WTC11 (cell line): Measurements from ENCODE around the gene ZFP36L1. TPM values are rescaled to one million over a fixed set of nuclear protein-coding genes. Genes with fewer than 3 reads are reported as not detected.

Experiments
- FOXK1 ChIP-seq: sonication (generic); formaldehyde crosslinking; IDR thresholded peaks from 2 replicates; pipeline ENCODE4 v1.8.0; 2022; ENCODE audit warnings: mild to moderate bottlenecking, moderate library complexity, missing genetic modification reagents
- FOXP1 ChIP-seq: sonication (generic); formaldehyde crosslinking; IDR thresholded peaks from 2 replicates; pipeline ENCODE4 v1.8.0; 2022; ENCODE audit warnings: missing genetic modification reagents, mild to moderate bottlenecking, moderate library complexity, borderline replicate concordance
- IRF2 ChIP-seq: sonication (generic); formaldehyde crosslinking; IDR thresholded peaks from 2 replicates; pipeline ENCODE4 v1.8.0; 2022; ENCODE audit warnings: low read depth, missing genetic modification reagents, borderline replicate concordance
- NFATC4 ChIP-seq: fragments of 250-450 bp; sonication (Bioruptor Pico); IDR thresholded peaks from 2 replicates; pipeline ENCODE4 v1.9.0; 2021; ENCODE audit warnings: mild to moderate bottlenecking
- NFYB ChIP-seq: sonication (generic); formaldehyde crosslinking; conservative IDR thresholded peaks from 2 replicates; pipeline ENCODE4 v1.8.0; 2022; ENCODE audit warnings: low read depth, missing genetic modification reagents
- NR2C2 ChIP-seq: sonication (generic); formaldehyde crosslinking; IDR thresholded peaks from 2 replicates; pipeline ENCODE4 v1.8.0; 2022; ENCODE audit warnings: mild to moderate bottlenecking, missing genetic modification reagents
- NR3C1 ChIP-seq: sonication (generic); formaldehyde crosslinking; conservative IDR thresholded peaks from 2 replicates; pipeline ENCODE4 v1.8.1; 2023; ENCODE audit warnings: low read depth, mild to moderate bottlenecking, missing genetic modification reagents
- RORB ChIP-seq: fragments of 250-450 bp; sonication (Bioruptor Pico); IDR thresholded peaks from 2 replicates; pipeline ENCODE4 v1.9.0; 2021; ENCODE audit warnings: mild to moderate bottlenecking
- SOX15 ChIP-seq: fragments of 250-450 bp; sonication (Bioruptor Pico); IDR thresholded peaks from 2 replicates; pipeline ENCODE4 v1.9.0; 2021; ENCODE audit warnings: mild to moderate bottlenecking
- TCF7 ChIP-seq: sonication (generic); formaldehyde crosslinking; IDR thresholded peaks from 2 replicates; pipeline ENCODE4 v1.8.0; 2022; ENCODE audit warnings: mild to moderate bottlenecking, low read depth, missing genetic modification reagents, moderate library complexity
- TP53 ChIP-seq: sonication (generic); formaldehyde crosslinking; IDR thresholded peaks from 2 replicates; pipeline ENCODE4 v1.8.1; 2023; ENCODE audit warnings: mild to moderate bottlenecking, missing genetic modification reagents
- ZBTB21 ChIP-seq: sonication (generic); formaldehyde crosslinking; IDR thresholded peaks from 2 replicates; pipeline ENCODE4 v1.8.1; 2023; ENCODE audit warnings: mild to moderate bottlenecking, missing genetic modification reagents, borderline replicate concordance
- ZNF138 ChIP-seq: sonication (generic); formaldehyde crosslinking; conservative IDR thresholded peaks from 2 replicates; pipeline ENCODE4 v1.8.1; 2022; ENCODE audit warnings: mild to moderate bottlenecking, moderate library complexity, missing genetic modification reagents
- ZNF232 ChIP-seq: sonication (generic); formaldehyde crosslinking; IDR thresholded peaks from 2 replicates; pipeline ENCODE4 v1.8.0; 2022; ENCODE audit warnings: mild to moderate bottlenecking, missing genetic modification reagents
- ZNF416 ChIP-seq: fragments of 250-450 bp; sonication (Bioruptor Pico); IDR thresholded peaks from 2 replicates; pipeline ENCODE4 v1.9.0; 2021; ENCODE audit warnings: mild to moderate bottlenecking, inconsistent platforms
- total RNA-seq: library from RNA; stranded (reverse); gene quantifications from 3 replicates; pipeline ENCODE4 v1.2.3, GENCODE V29; 2021
- TF ChIP-seq, protein P1 (sequence below): sonication (generic); formaldehyde crosslinking; IDR thresholded peaks from 2 replicates; pipeline ENCODE4 v1.8.0; 2022; ENCODE audit warnings: missing genetic modification reagents
- TF ChIP-seq, protein P2 (sequence below): sonication (generic); formaldehyde crosslinking; IDR thresholded peaks from 2 replicates; pipeline ENCODE4 v1.8.1; 2023; ENCODE audit warnings: mild to moderate bottlenecking, moderate library complexity, missing genetic modification reagents
- TF ChIP-seq, protein P3 (sequence below): fragments of 250-450 bp; sonication (Bioruptor Pico); IDR thresholded peaks from 2 replicates; pipeline ENCODE4 v1.9.0; 2021; ENCODE audit warnings: mild to moderate bottlenecking
- TF ChIP-seq, protein P4 (sequence below): sonication (generic); formaldehyde crosslinking; IDR thresholded peaks from 2 replicates; pipeline ENCODE4 v1.8.1; 2023; ENCODE audit warnings: mild to moderate bottlenecking, missing genetic modification reagents
- TF ChIP-seq, protein P5 (sequence below): sonication (generic); formaldehyde crosslinking; IDR thresholded peaks from 2 replicates; pipeline ENCODE4 v1.8.1; 2023; ENCODE audit warnings: mild to moderate bottlenecking, missing genetic modification reagents, moderate library complexity
- TF ChIP-seq, protein P6 (sequence below): sonication (generic); formaldehyde crosslinking; IDR thresholded peaks from 2 replicates; pipeline ENCODE4 v1.8.1; 2023; ENCODE audit warnings: mild to moderate bottlenecking, missing genetic modification reagents, moderate library complexity
- TF ChIP-seq, protein P7 (sequence below): fragments of 250-450 bp; sonication (Bioruptor Pico); IDR thresholded peaks from 2 replicates; pipeline ENCODE4 v1.8.0; 2021; ENCODE audit warnings: mild to moderate bottlenecking
- TF ChIP-seq, protein P8 (sequence below): sonication (generic); formaldehyde crosslinking; IDR thresholded peaks from 2 replicates; pipeline ENCODE4 v1.8.1; 2022; ENCODE audit warnings: mild to moderate bottlenecking, missing genetic modification reagents, moderate library complexity, borderline replicate concordance

ZFP36L1 gene
- total RNA-seq, 1 experiment from 2014 or later = 132 TPM

DNA sequence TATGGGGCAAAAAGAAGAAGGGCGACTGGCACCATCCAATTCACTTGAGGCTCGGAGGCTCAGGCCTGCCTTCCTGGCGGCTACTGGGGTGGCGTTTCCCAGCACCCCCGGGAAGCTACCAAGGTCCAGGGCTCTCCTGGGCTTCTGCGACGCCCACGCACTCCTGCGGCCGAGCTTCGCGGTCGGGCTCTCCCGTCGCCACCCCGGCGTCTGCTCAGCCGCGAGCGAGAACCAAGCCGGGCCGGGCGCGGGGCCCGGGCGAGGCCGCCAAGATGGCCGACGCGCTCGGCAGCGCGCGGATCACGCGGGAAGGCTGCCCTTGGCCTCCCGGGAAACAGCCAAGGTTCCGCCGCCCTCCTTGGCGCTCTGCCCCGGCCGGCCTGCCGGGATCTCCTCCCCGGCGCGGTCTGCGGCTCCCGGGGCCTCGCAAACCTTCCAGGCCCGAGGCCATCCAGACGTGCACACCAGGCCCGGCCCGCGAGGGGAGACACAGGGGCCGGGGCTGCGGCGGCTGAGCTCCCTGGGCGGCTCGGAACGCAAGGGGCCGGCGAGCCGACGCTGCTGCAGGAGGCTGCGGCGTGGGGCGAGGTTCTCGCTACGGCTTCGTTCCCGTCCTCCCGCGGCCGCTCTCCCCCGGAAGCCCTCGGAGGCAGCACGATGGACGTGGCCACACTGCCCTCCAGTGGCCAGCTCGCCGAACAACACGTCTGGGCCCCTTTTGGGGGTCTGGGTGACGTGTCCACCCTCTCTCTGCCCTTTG is 23.5 kb upstream of the ZFP36L1 start (continued):
- TF ChIP-seq, protein P1, sequence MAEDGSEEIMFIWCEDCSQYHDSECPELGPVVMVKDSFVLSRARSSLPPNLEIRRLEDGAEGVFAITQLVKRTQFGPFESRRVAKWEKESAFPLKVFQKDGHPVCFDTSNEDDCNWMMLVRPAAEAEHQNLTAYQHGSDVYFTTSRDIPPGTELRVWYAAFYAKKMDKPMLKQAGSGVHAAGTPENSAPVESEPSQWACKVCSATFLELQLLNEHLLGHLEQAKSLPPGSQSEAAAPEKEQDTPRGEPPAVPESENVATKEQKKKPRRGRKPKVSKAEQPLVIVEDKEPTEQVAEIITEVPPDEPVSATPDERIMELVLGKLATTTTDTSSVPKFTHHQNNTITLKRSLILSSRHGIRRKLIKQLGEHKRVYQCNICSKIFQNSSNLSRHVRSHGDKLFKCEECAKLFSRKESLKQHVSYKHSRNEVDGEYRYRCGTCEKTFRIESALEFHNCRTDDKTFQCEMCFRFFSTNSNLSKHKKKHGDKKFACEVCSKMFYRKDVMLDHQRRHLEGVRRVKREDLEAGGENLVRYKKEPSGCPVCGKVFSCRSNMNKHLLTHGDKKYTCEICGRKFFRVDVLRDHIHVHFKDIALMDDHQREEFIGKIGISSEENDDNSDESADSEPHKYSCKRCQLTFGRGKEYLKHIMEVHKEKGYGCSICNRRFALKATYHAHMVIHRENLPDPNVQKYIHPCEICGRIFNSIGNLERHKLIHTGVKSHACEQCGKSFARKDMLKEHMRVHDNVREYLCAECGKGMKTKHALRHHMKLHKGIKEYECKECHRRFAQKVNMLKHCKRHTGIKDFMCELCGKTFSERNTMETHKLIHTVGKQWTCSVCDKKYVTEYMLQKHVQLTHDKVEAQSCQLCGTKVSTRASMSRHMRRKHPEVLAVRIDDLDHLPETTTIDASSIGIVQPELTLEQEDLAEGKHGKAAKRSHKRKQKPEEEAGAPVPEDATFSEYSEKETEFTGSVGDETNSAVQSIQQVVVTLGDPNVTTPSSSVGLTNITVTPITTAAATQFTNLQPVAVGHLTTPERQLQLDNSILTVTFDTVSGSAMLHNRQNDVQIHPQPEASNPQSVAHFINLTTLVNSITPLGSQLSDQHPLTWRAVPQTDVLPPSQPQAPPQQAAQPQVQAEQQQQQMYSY (CRISPR knock-in tag) = no peak
- TF ChIP-seq ZNF138 (CRISPR knock-in tag) (peak; percentile 89), NFYB (no peak), FOXK1 (CRISPR knock-in tag) (peak; percentile 70; the same call in 1 of the 2 replicates), FOXP1 (peak; percentile 93), NR3C1 (CRISPR knock-in tag) (peak; percentile 92), ZBTB21 (CRISPR knock-in tag) (peak; percentile 87), IRF2 (no peak), NR2C2 (CRISPR knock-in tag) (peak; percentile 76; the same call in 1 of the 2 replicates), TP53 (CRISPR knock-in tag) (peak; percentile 93), RORB (CRISPR knock-in tag) (no peak), SOX15 (CRISPR knock-in tag) (no peak), ZNF416 (CRISPR knock-in tag) (no peak), TCF7 (no peak; the same call in 1 of the 2 replicates), ZNF232 (CRISPR knock-in tag) (peak; percentile 76; the same call in 1 of the 2 replicates), NFATC4 (CRISPR knock-in tag) (no peak)
- TF ChIP-seq, protein P2, sequence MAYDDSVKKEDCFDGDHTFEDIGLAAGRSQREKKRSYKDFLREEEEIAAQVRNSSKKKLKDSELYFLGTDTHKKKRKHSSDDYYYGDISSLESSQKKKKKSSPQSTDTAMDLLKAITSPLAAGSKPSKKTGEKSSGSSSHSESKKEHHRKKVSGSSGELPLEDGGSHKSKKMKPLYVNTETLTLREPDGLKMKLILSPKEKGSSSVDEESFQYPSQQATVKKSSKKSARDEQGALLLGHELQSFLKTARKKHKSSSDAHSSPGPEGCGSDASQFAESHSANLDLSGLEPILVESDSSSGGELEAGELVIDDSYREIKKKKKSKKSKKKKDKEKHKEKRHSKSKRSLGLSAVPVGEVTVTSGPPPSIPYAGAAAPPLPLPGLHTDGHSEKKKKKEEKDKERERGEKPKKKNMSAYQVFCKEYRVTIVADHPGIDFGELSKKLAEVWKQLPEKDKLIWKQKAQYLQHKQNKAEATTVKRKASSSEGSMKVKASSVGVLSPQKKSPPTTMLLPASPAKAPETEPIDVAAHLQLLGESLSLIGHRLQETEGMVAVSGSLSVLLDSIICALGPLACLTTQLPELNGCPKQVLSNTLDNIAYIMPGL (CRISPR knock-in tag) = peak; percentile 97
- TF ChIP-seq, protein P3, sequence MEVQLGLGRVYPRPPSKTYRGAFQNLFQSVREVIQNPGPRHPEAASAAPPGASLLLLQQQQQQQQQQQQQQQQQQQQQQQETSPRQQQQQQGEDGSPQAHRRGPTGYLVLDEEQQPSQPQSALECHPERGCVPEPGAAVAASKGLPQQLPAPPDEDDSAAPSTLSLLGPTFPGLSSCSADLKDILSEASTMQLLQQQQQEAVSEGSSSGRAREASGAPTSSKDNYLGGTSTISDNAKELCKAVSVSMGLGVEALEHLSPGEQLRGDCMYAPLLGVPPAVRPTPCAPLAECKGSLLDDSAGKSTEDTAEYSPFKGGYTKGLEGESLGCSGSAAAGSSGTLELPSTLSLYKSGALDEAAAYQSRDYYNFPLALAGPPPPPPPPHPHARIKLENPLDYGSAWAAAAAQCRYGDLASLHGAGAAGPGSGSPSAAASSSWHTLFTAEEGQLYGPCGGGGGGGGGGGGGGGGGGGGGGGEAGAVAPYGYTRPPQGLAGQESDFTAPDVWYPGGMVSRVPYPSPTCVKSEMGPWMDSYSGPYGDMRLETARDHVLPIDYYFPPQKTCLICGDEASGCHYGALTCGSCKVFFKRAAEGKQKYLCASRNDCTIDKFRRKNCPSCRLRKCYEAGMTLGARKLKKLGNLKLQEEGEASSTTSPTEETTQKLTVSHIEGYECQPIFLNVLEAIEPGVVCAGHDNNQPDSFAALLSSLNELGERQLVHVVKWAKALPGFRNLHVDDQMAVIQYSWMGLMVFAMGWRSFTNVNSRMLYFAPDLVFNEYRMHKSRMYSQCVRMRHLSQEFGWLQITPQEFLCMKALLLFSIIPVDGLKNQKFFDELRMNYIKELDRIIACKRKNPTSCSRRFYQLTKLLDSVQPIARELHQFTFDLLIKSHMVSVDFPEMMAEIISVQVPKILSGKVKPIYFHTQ (CRISPR knock-in tag) = no peak
- TF ChIP-seq, protein P4, sequence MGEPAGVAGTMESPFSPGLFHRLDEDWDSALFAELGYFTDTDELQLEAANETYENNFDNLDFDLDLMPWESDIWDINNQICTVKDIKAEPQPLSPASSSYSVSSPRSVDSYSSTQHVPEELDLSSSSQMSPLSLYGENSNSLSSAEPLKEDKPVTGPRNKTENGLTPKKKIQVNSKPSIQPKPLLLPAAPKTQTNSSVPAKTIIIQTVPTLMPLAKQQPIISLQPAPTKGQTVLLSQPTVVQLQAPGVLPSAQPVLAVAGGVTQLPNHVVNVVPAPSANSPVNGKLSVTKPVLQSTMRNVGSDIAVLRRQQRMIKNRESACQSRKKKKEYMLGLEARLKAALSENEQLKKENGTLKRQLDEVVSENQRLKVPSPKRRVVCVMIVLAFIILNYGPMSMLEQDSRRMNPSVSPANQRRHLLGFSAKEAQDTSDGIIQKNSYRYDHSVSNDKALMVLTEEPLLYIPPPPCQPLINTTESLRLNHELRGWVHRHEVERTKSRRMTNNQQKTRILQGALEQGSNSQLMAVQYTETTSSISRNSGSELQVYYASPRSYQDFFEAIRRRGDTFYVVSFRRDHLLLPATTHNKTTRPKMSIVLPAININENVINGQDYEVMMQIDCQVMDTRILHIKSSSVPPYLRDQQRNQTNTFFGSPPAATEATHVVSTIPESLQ (CRISPR knock-in tag) = 0 out of 2 replicates have a peak, but pooled peaks have one; percentile 58
- TF ChIP-seq, protein P5, sequence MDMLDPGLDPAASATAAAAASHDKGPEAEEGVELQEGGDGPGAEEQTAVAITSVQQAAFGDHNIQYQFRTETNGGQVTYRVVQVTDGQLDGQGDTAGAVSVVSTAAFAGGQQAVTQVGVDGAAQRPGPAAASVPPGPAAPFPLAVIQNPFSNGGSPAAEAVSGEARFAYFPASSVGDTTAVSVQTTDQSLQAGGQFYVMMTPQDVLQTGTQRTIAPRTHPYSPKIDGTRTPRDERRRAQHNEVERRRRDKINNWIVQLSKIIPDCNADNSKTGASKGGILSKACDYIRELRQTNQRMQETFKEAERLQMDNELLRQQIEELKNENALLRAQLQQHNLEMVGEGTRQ = peak; percentile 55; the same call in 1 of the 2 replicates
- TF ChIP-seq, protein P6, sequence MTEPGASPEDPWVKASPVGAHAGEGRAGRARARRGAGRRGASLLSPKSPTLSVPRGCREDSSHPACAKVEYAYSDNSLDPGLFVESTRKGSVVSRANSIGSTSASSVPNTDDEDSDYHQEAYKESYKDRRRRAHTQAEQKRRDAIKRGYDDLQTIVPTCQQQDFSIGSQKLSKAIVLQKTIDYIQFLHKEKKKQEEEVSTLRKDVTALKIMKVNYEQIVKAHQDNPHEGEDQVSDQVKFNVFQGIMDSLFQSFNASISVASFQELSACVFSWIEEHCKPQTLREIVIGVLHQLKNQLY (CRISPR knock-in tag) = no peak
- TF ChIP-seq, protein P7, sequence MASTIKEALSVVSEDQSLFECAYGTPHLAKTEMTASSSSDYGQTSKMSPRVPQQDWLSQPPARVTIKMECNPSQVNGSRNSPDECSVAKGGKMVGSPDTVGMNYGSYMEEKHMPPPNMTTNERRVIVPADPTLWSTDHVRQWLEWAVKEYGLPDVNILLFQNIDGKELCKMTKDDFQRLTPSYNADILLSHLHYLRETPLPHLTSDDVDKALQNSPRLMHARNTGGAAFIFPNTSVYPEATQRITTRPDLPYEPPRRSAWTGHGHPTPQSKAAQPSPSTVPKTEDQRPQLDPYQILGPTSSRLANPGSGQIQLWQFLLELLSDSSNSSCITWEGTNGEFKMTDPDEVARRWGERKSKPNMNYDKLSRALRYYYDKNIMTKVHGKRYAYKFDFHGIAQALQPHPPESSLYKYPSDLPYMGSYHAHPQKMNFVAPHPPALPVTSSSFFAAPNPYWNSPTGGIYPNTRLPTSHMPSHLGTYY (CRISPR knock-in tag) = no peak
- TF ChIP-seq, protein P8, sequence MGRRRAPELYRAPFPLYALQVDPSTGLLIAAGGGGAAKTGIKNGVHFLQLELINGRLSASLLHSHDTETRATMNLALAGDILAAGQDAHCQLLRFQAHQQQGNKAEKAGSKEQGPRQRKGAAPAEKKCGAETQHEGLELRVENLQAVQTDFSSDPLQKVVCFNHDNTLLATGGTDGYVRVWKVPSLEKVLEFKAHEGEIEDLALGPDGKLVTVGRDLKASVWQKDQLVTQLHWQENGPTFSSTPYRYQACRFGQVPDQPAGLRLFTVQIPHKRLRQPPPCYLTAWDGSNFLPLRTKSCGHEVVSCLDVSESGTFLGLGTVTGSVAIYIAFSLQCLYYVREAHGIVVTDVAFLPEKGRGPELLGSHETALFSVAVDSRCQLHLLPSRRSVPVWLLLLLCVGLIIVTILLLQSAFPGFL (CRISPR knock-in tag) = no peak
